RKO (cell line): Measurements from ENCODE around the gene AKIP1.
A peak's percentile ranks its signal among the peaks of the same experiment; 100 is the strongest.
"Not testable (repeated sequence)": the region's sequence is repeated elsewhere in the genome, so short reads cannot be mapped to it uniquely, and the experiment has no call there.

Source experiments
- DNase-seq: peaks from one replicate; pipeline ENCODE4 v3.0.0-alpha.2; 2016; ENCODE audit warnings: low spot score

AKIP1 gene

GRCh38 chr11:8917157-8917825 is 6.3 kb downstream of the AKIP1 start:
- no peak for DNase-seq

- no peak for DNase-seq
These were observed 11.7 kb downstream of the AKIP1 start for GRCh38 chr11:8922691-8923090.

GRCh38 chr11:8925711-8926110 is 14.7 kb downstream of the AKIP1 start:
- DNase-seq: no peak

- no peak for DNase-seq
These were observed 15.2 kb downstream of the AKIP1 start for GRCh38 chr11:8926236-8926635.

GRCh38 chr11:8927233-8927632 is 16.2 kb downstream of the AKIP1 start:
- DNase-seq: no peak

- no peak for DNase-seq
These were observed 17.2 kb downstream of the AKIP1 start for GRCh38 chr11:8928205-8928604.

- DNase-seq: no peak
These were observed 18.1 kb downstream of the AKIP1 start for GRCh38 chr11:8928981-8929615.

GRCh38 chr11:8930456-8931175 is 19.6 kb downstream of the AKIP1 start:
- DNase-seq: no peak

GRCh38 chr11:8932564-8933180 is 21.7 kb downstream of the AKIP1 start, which contains the start of gene C11orf16:
C11orf16 (minus strand) TSS chr11:8932947; CDS start chr11:8932308, 639 bp downstream.
- no peak for DNase-seq

GRCh38 chr11:8933931-8934330 is 22.9 kb downstream of the AKIP1 start:
- DNase-seq: no peak

- peak; percentile 57 for DNase-seq
These were observed 23.9 kb downstream of the AKIP1 start for GRCh38 chr11:8934742-8935488.

GRCh38 chr11:8935789-8936188 is 24.8 kb downstream of the AKIP1 start:
- DNase-seq: not testable (repeated sequence)

- DNase-seq: no peak
These were observed 26.2 kb downstream of the AKIP1 start for GRCh38 chr11:8937159-8937558.

GRCh38 chr11:8937659-8938058 is 26.7 kb downstream of the AKIP1 start:
- no peak for DNase-seq

GRCh38 chr11:8941341-8942103 is 30.5 kb downstream of the AKIP1 start:
- DNase-seq: no peak

GRCh38 chr11:8942518-8943066 is 31.6 kb downstream of the AKIP1 start, which contains the start of gene ASCL3:
ASCL3 (minus strand) TSS chr11:8943016; CDS start chr11:8938161, 4,855 bp downstream.
- DNase-seq: no peak

GRCh38 chr11:8947230-8947943 is 36.4 kb downstream of the AKIP1 start:
- DNase-seq: no peak

GRCh38 chr11:8948886-8949285 is 37.9 kb downstream of the AKIP1 start:
- DNase-seq: no peak

GRCh38 chr11:8956860-8957259 is 45.9 kb downstream of the AKIP1 start:
- no peak for DNase-seq

- peak; percentile 90 for DNase-seq
These were observed 48.7 kb downstream of the AKIP1 start for GRCh38 chr11:8959546-8960166.
